Naive thymus-derived CD8-positive, alpha-beta T cell (primary cell): ENCODE data around the gene CENPP. TPM values are rescaled to one million over a fixed set of nuclear protein-coding genes. Genes with fewer than 3 reads are reported as not detected.

ENCODE experiments used
- ATAC-seq, 2 donors: fragments of 150-1000 bp; cut with Tn5 transposase in 1 of 2; sonication (Bioruptor Pico), chemical (Tn5 transposase) in 1 of 2; 1 replicate in 1 of 2; 2 replicates in 1 of 2; pipeline ENCODE4 v1.10.0; 2021; ENCODE audit warnings: mild to moderate bottlenecking in 2 of 2, moderate library complexity in 2 of 2
- POLR2A ChIA-PET: fragments of 350-600 bp; sonication (Branson Sonifier 250); formaldehyde crosslinking; loops from one replicate; lab custom pipeline; 2021; ENCODE audit warnings: antibody characterized with exemption; lab: Charles Lee
- DNase-seq, 10 donors: peaks; one replicate each; pipeline versions ENCODE4 v3.0.0 to v3.0.0-alpha.2; 2020 to 2022
- H3K27ac Mint-ChIP-seq, 10 donors: one replicate each; pipeline ENCODE4 v1.8.0; 2020 to 2022; ENCODE audit warnings: mild to moderate bottlenecking in 10 of 10, mixed read lengths in 10 of 10, moderate library complexity in 4 of 10, inconsistent platforms in 1 of 10
- H3K27me3 Mint-ChIP-seq, 5 donors: one replicate each; pipeline ENCODE4 v1.8.0; 2021 to 2022; ENCODE audit warnings: mixed read lengths in 5 of 5
- H3K36me3 Mint-ChIP-seq, 3 donors: one replicate each; pipeline ENCODE4 v1.8.0; 2020 to 2022; ENCODE audit warnings: mixed read lengths in 3 of 3, mild to moderate bottlenecking in 2 of 3, inconsistent platforms in 1 of 3
- H3K4me1 Mint-ChIP-seq, 4 donors: one replicate each; pipeline ENCODE4 v1.8.0; 2021 to 2022; ENCODE audit warnings: mixed read lengths in 4 of 4
- H3K4me3 Mint-ChIP-seq, 10 donors: one replicate each; pipeline ENCODE4 v1.8.0; 2020 to 2022; ENCODE audit warnings: mild to moderate bottlenecking in 10 of 10, mixed read lengths in 10 of 10, moderate library complexity in 6 of 10, inconsistent platforms in 1 of 10
- H3K9me3 Mint-ChIP-seq, 9 donors: one replicate each; pipeline ENCODE4 v1.8.0; 2020 to 2022; ENCODE audit warnings: mixed read lengths in 9 of 9, mild to moderate bottlenecking in 3 of 9, inconsistent platforms in 1 of 9, moderate library complexity in 1 of 9
- polyA plus RNA-seq, 3 donors: library from polyadenylated mRNA; unstranded; fragments of 300-500 nt; fragmentation: Illumina TruSeq; gene quantifications; one replicate each; pipeline ENCODE4 v1.2.3, GENCODE V29; 2021
- total RNA-seq, 8 experiments: library from RNA in 2 of 8; stranded (reverse) in 2 of 8; gene quantifications; one replicate each; pipeline ENCODE4 v1.2.3 and lab custom pipeline; 2021 to 2026

The CENPP gene
- total and polyA plus RNA-seq, 5 experiments from 2014 or later = 2.4 to 5.2 (median 4.4) TPM

DNA sequence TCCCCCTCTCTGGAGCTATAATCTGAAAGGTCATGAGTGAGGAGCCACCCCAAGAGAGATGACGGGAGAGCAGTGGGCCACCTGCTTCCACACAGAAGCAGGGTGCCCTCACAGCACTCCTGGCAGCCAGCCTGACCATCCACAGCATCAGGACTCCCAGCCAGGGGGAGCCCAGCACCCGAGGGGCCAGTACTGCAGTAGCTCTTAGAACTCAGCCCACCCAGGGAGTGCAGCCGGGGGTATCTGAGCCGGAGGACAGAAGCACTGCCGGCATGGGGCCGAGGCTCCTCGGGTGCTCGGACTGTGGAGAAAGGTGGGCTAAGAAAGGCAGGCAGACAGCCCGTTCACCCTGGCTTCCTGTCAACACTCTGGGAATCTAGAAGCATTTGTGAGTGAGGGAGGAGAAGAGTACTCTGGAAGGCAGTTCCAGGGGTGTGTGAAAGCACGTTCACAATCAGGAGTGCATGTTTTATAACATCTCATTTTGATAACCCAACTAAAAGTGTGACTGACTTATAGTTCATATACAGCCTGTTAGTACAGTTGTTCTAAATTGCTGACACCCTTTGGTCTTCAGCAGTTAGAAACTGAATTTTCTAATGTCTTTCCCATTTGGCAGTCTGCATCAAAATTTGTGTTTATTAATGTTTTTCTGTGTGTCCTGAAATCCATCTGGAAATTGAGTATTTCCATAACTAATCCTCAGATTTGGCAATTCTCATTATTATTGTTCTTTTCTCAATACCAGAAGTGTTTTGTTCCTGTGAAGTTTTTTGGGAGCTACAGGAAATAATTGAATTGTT, 182.5 kb downstream of the CENPP start:
- DNase-seq (no peak), ATAC-seq (no peak)
- H3K27ac Mint-ChIP-seq = no peak overlapping the region
- POLR2A ChIA-PET = no interaction called here
- H3K9me3 Mint-ChIP-seq = no peaks in the 10 kb centered on the region
- peaks cover 0 to 5% (median 1%) of the 10 kb centered on the region in 4 donors for H3K4me1 Mint-ChIP-seq
- no peaks in the 10 kb centered on the region for H3K27me3 Mint-ChIP-seq
- H3K4me3 Mint-ChIP-seq = no peak overlapping the region
- no peaks in the 10 kb centered on the region for H3K36me3 Mint-ChIP-seq

DNA sequence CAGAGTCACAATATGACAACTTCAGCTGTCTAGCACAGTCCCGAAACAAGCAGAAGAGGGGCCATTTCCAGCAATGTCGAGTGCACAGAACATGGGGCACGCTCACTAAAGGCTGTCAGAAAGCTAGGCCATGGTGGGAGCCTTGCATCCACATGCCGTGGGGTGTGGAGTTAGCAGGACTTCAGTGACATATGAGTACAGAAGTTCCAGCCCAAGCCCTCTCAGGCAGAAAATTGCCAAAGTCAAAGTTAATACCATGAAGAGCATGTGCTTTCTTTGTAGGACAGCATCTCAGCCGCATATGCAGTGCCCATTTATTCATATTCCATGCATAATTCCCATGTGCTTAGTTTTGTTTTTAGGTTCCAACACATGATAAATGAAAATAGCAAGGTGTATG, 183.3 kb downstream of the CENPP start:
- H3K27me3 Mint-ChIP-seq = no peaks in the 10 kb centered on the region
- DNase-seq (no peak), ATAC-seq (no peak)
- H3K36me3 Mint-ChIP-seq = no peaks in the 10 kb centered on the region
- POLR2A ChIA-PET = no interaction called here
- no peaks in the 10 kb centered on the region for H3K9me3 Mint-ChIP-seq
- no peak overlapping the region for H3K27ac Mint-ChIP-seq
- H3K4me3 Mint-ChIP-seq = no peak overlapping the region
- H3K4me1 Mint-ChIP-seq = peaks cover 0 to 5% (median 1%) of the 10 kb centered on the region in 4 donors

DNA sequence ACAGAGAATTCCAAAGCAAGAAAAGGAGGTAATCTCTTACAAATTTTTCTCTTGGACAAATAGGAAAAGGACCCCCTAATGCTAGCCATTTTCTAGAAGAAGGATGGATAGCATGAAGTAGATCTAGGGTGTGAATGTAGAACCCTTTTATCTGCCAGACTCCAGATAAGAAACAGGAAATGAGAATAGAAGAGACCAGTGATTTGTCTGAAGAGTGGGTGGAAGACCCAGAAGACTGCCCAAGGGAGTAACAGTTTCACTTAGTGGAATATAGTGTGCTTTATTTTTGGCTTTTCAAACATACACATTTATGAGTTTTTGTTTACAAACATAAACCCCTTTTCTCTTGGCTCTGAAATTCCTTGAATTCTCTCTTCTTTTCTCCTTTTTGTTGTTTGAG, 185.0 kb downstream of the CENPP start:
- Mint-ChIP-seq H3K27ac (no peak overlapping the region), H3K4me3 (no peak overlapping the region), H3K27me3 (no peaks in the 10 kb centered on the region), H3K4me1 (peaks cover 0 to 5% (median 1%) of the 10 kb centered on the region in 4 donors), H3K36me3 (no peaks in the 10 kb centered on the region), H3K9me3 (no peaks in the 10 kb centered on the region)
- no peak for DNase-seq
- ATAC-seq = no peak
- POLR2A ChIA-PET = no interaction called here

DNA sequence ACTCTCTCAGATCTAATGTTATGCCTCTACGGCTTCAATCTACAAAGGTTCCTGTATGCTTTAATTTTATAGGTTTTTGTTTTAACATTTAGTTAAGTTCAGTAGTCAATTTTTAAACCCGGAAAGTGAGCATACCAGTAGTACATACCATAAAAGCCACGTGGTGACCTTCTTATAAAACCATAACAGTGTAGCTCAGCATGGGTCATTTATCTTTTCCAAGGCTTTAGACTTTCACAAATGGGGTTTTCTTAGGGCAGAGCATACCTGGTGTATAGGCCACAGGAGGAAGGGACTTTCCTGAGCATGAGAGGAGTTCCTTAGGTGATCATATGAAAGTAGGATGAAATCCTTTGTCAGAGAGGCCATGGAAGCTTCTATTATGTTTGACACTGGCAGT, 186.9 kb downstream of the CENPP start:
- POLR2A ChIA-PET = no interaction called here
- no peak for ATAC-seq
- no peaks in the 10 kb centered on the region for H3K27me3 Mint-ChIP-seq

DNA sequence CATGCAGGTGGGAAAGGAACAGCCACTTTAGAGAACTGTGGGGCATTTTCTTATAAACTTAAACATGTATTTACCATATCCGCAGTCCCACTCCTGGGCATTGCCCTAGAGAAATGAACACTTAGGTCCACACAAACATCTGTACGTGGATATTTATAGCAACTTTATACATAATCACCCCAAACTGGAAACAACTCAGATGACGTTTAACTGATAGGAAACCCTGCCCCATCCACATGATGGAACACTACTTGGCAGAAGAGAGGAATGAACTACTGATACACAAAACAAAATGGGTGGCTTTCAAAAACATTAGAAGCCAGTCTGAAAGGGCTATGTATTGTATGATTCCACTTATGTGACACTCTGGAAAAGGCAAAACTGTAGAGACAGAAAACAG, 187.6 kb downstream of the CENPP start:
- Mint-ChIP-seq H3K4me3 (no peak overlapping the region), H3K4me1 (peaks cover 0 to 2% (median 0%) of the 10 kb centered on the region in 4 donors), H3K36me3 (no peaks in the 10 kb centered on the region), H3K9me3 (no peaks in the 10 kb centered on the region), H3K27me3 (no peaks in the 10 kb centered on the region), H3K27ac (no peak overlapping the region)
- no peak for DNase-seq
- POLR2A ChIA-PET = interaction anchor here (0.7 kb wide), 1 partner anchor 15 kb away, joined by 5 read pairs; no protein-coding TSS in a partner anchor
- ATAC-seq = no peak

More for the DNA sequence above, 186.9 kb downstream of the CENPP start:
- peaks cover 0 to 2% (median 0%) of the 10 kb centered on the region in 4 donors for H3K4me1 Mint-ChIP-seq
- DNase-seq = no peak
- H3K36me3 Mint-ChIP-seq = no peaks in the 10 kb centered on the region
- no peak overlapping the region for H3K4me3 Mint-ChIP-seq
- no peaks in the 10 kb centered on the region for H3K9me3 Mint-ChIP-seq
- no peak overlapping the region for H3K27ac Mint-ChIP-seq

DNA sequence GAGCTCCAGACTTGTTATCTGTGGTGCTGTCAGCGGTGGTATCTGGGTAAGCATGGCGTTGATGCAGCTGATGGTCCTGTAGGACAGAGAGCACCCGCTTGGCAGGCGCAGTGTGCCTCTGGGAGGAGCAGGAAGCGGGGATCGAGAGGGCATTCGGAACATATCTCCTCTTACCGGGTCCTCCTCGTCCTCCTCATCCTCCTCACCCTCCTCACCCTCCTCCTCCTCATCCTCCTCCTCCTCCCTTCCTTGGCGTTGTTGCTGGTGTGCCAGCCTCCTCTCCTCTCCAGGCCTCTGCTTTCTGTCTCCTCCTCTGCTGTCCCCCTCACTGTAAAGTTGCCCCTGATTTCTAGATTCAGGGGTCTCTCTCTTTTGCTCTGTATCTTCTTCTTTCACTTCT, 188.9 kb downstream of the CENPP start:
- Mint-ChIP-seq H3K27ac (no peak overlapping the region), H3K4me1 (peaks cover 0 to 2% (median 0%) of the 10 kb centered on the region in 4 donors), H3K27me3 (no peaks in the 10 kb centered on the region), H3K4me3 (no peak overlapping the region), H3K9me3 (peaks cover 0 to under 1% (median 0%) of the 10 kb centered on the region in 9 donors), H3K36me3 (peaks cover 0 to 1% (median under 1%) of the 10 kb centered on the region in 3 donors)
- ATAC-seq (no peak), DNase-seq (no peak)
- POLR2A ChIA-PET = no interaction called here

DNA sequence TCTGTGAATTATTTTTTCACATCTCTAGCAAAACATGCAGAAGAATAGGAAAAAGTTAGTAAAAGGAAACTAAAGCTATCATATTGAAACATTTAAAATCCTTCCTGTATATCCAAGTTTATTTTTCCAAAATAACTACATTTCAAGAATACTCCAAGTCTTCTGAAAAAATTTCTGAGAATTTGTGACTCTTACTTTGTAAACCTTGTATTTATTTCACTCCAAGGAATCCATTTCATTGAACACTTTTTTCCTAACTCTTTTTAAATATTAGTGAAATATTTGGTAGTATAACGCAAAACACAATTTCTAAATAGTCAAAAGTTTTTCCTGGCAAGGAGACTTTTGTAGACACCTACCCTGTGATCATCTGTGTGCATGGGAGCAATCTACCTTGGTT, 190.8 kb downstream of the CENPP start:
- POLR2A ChIA-PET = no interaction called here
- Mint-ChIP-seq H3K36me3 (peaks cover 0 to 3% (median 3%) of the 10 kb centered on the region in 3 donors), H3K4me1 (no peaks in the 10 kb centered on the region), H3K4me3 (no peak overlapping the region), H3K27me3 (no peaks in the 10 kb centered on the region), H3K27ac (no peak overlapping the region), H3K9me3 (peaks cover 0 to 5% (median 0%) of the 10 kb centered on the region in 9 donors)
- DNase-seq (no peak), ATAC-seq (no peak)

DNA sequence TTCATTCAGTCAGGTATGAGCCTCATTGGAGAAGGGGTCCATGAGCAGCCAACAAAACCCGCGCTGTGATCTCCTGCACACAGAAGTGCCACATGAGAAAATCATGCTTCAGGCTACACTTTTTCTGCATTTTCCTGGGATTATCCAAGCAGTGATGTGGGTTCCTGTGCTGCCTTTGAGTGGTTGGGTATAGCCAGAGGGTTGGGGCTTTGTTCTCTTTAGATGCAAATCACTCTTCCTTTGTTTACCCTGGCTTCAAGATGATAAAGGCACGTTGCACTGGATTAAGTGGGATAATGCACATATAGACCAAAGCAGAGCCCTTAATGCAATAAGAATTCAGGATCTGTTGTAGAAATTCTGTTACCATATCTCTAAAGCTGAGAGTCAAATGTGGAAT, 191.3 kb downstream of the CENPP start:
- Mint-ChIP-seq H3K27ac (no peak overlapping the region), H3K4me3 (no peak overlapping the region), H3K9me3 (peaks cover 0 to 5% (median 0%) of the 10 kb centered on the region in 9 donors), H3K36me3 (peaks cover 0 to 3% (median 3%) of the 10 kb centered on the region in 3 donors), H3K4me1 (no peaks in the 10 kb centered on the region), H3K27me3 (no peaks in the 10 kb centered on the region)
- DNase-seq = no peak
- POLR2A ChIA-PET = no interaction called here
- no peak for ATAC-seq

DNA sequence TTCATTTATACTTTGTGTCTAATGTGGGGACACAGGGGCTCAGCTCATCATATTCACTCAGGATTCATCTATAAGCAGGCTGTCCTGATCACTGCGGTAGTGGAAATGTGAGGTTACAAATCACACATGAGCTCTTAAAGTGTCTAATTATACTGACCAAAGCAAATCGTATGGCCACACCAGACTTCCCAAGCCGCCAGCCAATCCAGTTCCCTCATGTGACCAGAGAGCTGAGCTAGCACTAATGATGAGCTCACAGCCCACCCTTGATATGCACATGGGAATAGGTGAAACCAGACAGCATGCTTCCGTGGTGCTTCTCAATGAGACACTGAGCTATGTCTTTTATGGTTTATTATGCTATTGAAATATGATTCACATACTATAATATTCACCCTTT, 192.4 kb downstream of the CENPP start:
- ATAC-seq = no peak
- DNase-seq = no peak
- Mint-ChIP-seq H3K36me3 (peaks cover 0 to 3% (median 3%) of the 10 kb centered on the region in 3 donors), H3K4me3 (no peak overlapping the region), H3K27ac (no peak overlapping the region), H3K9me3 (peaks cover 0 to 5% (median 0%) of the 10 kb centered on the region in 9 donors), H3K4me1 (no peaks in the 10 kb centered on the region), H3K27me3 (no peaks in the 10 kb centered on the region)
- POLR2A ChIA-PET = no interaction called here

DNA sequence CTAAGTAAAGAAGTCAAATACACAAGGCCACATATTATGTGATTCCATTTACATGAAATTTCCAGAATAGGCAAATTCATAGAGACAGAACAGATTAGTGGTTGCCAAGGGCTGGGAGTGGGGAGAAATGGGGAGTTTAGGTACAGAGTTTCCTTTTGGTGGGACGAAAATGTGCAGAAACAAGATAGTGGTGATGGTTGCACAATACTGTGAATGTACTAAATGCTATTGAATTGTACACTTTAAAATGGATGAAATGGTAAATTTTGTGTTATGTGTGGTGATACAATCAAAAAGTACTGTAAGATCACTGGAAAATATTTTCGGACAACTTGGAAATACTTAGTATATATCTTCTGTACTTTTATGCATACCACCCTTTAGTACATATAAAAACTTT, 195.1 kb downstream of the CENPP start:
- ATAC-seq = no peak
- H3K9me3 Mint-ChIP-seq = peaks cover 0 to 5% (median 0%) of the 10 kb centered on the region in 9 donors
- no peak overlapping the region for H3K4me3 Mint-ChIP-seq
- no peaks in the 10 kb centered on the region for H3K4me1 Mint-ChIP-seq
- POLR2A ChIA-PET = no interaction called here
- no peaks in the 10 kb centered on the region for H3K27me3 Mint-ChIP-seq
- no peak for DNase-seq
- H3K27ac Mint-ChIP-seq = no peak overlapping the region
- peaks cover 0 to 3% (median 3%) of the 10 kb centered on the region in 3 donors for H3K36me3 Mint-ChIP-seq

DNA sequence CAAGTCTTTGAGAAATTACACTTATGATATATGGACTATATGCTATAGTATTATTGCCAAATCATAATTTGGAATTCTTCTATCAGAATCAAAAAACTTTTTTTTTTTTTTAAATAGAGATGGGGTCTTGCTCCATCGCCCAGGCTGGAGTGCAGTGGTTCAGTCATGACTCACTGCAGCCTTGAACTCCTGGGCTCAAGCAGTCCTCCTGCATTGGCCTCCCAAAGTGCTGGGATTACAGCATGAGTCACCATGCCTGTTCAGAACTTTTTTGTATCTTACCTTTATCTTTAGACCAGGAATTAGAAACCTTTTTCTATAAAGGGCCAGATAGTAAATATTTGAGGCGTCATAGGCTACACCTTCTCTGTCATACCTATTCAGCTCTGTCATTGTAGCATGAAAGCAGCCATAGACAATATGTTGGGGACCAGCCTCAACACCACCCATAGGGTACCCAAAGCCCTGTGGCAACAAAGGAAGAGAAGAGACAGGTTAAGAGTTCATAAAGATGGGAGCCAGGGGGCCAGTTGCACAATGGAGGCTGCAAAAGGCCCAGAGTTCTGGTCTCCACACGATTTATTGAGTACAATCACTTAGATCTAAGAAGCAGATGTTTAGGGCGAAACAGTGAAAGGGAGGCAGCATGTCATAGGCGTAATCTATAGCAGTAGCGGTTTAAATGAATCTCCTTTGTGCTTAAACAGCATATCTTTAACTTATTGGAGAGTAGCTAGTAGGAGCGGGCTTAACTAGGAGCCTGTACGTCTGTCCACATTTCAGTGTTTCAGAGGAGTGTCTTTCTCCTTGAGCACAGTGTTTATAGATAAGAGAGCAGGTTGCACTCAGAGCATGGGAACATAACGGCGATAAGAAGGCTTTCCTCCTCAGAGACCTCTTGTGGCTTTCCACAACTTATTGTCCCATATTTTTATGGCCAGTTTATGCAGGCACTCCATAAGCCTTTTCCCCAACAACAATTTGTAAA, 197.5 kb downstream of the CENPP start:
- ATAC-seq = no peak
- Mint-ChIP-seq H3K27ac (no peak overlapping the region), H3K4me1 (no peaks in the 10 kb centered on the region), H3K9me3 (peaks cover 0 to 5% (median 0%) of the 10 kb centered on the region in 9 donors), H3K4me3 (no peak overlapping the region), H3K36me3 (peaks cover 0 to 3% (median 3%) of the 10 kb centered on the region in 3 donors), H3K27me3 (no peaks in the 10 kb centered on the region)
- no peak for DNase-seq
- POLR2A ChIA-PET = no interaction called here

DNA sequence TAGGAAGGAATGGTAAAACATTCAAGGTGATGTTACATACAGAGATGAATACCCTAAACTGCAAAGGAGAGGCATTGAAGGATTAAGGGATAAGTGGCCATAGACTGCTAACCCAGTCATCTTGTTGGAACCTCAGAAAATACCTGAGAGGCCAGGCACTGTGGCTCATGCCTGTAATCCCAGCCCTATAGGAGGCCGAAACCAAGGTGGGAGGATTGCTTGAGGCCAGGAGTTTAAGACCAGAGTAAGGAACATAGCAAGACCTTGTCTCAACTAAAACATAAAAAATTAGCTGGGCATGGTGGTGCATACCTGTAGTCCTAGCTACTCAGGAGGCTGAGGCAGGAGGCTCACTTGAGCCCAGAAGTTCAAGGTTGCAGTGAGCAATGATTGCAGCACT, 199.1 kb downstream of the CENPP start:
- Mint-ChIP-seq H3K36me3 (peaks cover 0 to under 1% (median 0%) of the 10 kb centered on the region in 3 donors), H3K9me3 (peaks cover 0 to 1% (median 0%) of the 10 kb centered on the region in 9 donors), H3K4me1 (no peaks in the 10 kb centered on the region), H3K27me3 (no peaks in the 10 kb centered on the region), H3K4me3 (no peak overlapping the region), H3K27ac (no peak overlapping the region)
- ATAC-seq (no peak), DNase-seq (no peak)
- POLR2A ChIA-PET = interaction anchor here (0.7 kb wide), 1 partner anchor 1481 kb away, joined by 4 read pairs; no protein-coding TSS in a partner anchor
